DMS153 treated with DMSO at 0.1 percent for 48 hours (cell line): ENCODE data around the gene RPS16.
A peak's percentile ranks its signal among the peaks of the same experiment; 100 is the strongest.

ENCODE experiments used
- DNase-seq: peaks from one replicate; lab custom pipeline; 2025; ENCODE audit not compliant: unreplicated experiment; lab: John Stamatoyannopoulos, UW

Gene RPS16

DNA sequence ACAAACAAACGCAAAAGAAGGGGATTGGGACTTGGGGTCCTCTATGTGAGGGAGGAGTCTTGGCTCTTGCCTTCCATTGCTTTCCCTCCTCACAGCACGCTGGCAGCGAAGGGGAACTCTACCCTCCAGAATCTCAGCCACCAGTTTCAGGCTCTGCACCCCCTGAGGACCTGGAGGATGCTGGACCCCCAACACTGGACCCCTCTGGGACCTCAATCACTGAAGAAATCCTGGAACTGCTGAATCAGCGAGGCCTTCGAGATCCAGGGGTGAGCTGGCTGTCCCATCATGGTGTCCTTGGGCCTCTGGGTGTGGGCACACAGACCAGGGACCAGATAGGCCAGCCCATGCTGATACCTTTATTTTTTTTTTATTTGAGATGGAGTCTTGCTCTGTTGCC lies 13.7 kb downstream of the RPS16 start:
- no peak for DNase-seq

DNA sequence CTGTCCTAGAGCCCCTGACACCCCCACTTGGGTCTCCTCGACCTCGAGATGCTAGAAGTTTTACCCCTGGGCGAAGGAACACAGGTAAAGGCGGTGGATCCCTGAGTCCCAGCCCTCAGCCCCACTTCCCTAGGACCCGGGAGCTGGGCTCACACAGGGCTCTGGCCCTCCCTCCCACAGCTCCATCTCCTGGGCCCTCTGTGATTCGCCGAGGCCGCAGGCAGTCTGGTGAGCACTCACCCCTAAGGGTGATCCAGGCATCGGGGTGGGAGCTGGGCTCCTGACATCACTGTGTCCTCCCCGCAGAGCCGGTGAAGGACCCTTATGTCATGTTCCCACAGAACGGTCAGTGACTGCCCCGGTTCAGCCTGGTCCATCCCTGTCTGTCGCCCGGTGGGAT lies 15.0 kb downstream of the RPS16 start:
- DNase-seq, result no peak

DNA sequence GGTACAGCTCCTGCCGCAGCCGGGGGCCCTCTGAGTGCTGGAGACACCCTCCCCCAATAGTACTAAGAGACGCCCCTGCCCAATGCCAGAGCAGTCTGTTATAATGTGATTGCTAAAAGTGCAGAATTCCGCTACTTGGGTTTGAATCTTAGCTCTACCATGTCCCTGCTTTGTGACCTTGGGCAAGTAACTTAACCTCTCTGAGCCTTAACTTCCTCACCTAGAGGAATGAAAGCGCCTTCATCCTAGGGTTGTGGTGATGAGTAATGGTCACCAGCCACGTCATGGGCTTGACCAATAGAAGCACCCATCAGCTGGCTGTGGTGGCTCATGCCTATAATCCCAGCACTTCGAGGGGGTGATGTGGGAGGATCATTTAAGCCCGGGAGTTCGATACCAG lies 16.7 kb downstream of the RPS16 start:
- DNase-seq, result no peak

DNA sequence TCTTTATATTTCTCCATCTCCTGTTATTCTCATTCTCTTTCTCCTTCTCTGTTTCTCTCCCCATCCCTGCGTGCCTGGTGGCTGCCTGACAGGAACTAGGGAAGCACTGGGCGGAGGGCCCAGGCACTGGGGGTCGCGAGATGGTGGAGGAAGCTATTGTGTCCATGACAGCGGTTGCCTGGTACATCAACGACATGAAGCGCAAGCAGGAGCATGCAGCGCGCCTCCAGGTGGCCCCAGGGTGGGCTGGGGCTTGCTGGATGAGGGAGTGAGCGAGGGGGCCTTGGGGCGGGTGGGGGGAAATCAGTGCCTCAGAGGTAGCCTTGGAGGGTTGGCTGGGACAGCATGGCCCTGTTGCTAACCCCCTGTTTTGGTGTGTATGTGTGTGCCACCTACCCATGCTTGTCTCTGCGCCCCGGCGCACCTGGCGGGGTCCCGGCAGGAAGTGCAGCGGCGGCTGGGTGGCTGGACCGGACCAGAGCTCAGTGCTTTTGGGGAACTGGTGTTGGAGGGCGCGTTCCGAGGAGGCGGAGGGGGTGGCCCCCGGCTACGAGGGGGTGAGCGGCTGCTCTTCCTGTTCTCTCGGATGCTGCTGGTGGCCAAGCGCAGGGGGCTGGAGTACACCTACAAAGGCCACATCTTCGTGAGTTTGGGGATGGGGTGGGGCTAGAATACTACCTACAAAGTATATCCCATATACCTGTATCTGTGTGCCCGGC lies 18.1 kb downstream of the RPS16 start:
- DNase-seq, result no peak

DNA sequence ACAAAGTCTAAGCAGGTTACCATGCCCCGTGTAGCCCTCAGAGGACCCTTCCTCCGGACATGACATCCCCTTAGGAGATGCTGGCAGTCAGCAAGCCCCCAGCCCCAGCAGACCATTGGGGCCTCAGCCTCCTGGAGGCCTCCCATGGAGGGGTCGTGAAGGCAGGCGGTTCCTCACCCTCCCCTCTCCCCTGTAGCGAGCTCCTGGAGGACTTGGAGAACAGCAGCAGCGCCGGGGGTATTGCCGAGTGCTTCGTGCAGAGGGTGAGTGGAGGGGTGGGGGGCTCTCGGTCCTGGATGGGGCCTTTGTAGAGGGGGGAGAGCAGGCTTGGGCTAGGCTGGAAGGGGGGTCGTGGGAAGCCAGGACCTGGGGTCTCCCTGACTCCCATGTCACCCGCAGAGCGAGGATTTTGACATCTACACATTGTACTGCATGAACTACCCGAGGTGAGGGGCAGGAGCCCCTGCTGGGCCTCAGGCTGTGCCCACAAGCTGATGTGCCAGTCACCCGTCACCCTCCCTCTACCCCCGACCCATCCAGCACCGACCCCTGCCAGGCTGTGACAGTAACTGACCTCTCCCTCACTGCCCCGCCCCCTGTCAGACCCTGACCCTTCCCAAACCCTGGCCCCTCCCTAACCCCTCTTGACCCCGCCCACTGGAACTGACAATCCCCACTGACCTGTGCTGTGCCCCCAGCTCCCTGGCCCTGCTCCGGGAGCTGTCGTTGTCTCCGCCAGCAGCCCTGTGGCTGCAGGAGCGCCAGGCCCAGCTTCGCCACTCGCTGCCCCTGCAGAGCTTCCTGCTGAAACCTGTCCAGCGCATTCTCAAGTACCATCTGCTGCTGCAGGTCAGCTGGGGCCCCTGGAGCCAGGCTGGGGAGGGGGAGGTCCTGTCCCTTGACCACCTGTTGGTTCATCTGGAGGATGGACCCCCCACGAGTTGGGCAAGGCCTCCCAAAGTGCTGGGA lies 19.3 kb downstream of the RPS16 start:
- no peak for DNase-seq

DNA sequence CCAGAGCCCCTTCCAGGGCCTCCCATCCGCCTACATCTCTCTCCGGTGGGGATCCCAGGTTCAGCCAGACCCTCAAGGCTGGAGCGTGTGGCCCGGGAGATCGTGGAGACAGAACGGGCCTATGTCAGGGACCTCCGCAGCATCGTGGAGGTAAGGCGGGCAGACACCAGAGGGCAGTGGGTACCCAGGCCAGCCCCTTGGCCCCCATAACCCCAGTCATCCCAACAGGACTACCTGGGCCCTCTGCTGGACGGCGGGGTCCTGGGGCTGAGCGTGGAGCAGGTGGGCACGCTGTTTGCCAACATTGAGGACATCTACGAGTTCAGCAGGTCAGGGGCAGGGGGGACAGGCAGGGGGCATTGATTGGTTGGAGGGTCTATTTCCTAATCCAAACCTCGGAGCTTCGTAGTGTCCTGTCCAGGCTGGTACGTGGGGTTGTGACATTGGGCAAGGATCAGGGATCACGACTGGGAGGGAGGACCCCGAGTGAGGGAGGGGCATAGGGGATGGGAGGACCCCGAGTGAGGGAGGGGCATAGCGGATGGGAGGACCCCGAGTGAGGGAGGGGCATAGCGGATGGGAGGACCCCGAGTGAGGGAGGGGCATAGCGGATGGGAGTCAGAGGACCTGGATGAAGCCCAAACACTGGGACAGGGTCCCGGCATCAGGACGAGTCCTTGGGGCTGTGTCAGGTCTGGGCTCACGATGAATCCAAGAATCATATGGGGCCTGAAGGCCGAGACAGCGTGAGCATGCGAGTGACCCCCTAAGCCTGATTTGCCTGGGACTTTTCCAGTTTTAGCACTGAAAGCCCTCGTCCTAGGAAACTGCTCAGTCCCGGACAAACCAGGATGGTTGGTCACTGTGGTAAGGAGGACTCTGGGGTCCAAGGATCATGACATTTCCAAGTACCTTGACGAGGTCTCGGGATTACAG lies 20.4 kb downstream of the RPS16 start:
- no peak for DNase-seq

DNA sequence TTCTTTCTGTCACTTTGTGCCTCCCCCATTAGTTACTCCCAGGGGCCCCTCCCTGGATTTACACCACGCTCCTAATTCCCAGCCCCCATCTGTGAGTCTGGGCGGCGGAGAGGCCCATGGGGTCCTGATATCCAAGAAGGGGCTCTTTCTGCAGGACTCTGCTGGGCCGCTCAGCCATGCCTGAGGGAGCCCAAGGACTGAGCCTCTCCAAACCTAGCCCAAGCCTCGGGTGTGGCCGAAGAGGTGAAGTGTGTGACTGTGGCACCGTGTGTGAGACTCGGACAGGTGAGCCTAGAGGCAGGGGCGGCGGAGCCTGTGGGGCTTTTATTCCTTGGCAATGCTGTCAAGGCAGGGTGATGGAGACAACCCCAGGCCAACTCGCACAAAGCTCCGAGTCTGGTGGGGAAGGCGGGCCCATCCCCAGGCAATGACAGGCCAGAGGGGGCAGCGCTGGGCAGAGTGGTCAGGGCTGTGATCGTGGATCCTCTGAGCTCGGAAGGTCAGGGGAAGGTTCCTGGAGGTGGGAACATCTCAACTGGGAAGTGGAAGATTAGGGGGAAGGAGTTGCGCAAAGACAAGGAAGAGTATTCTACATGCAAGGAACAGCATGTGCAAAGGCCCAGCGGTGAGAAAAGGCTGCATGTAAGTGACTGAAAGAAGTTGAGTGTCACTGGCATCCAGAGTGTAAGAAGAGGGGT lies 21.7 kb downstream of the RPS16 start:
- DNase-seq, result no peak

DNA sequence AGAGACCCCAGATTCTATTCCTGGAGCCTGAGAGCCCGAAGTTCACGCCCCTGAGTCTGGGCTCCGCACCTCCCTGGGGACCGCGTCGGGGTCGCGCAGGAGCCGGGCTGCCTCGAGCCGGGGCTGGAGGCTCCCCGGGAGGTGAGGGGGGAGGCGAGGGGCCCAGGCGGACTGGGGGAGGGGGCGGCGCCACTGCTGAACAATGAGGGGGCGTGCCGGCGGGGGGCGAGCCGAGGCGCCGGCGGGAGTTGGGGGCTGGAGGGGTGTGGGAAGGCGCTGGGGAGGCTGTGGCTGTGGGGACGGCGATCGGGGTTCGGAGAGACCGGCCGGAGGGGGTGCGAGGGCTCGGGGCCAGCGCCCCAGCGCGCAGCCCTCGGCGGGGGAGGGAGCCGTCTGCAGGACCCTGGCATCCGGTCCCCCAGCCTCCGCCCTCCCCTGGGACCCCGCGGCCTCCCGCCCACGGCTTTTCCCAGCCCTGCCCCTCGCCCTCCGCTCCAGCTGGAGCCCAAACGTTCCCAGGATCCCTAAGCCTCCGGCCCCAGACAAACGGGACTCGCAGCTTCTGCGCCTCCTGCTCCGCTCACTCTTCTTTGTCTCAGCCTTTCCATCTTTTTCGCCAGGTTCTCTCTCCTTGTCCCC lies 22.4 kb downstream of the RPS16 start:
- peak; percentile 14 for DNase-seq

DNA sequence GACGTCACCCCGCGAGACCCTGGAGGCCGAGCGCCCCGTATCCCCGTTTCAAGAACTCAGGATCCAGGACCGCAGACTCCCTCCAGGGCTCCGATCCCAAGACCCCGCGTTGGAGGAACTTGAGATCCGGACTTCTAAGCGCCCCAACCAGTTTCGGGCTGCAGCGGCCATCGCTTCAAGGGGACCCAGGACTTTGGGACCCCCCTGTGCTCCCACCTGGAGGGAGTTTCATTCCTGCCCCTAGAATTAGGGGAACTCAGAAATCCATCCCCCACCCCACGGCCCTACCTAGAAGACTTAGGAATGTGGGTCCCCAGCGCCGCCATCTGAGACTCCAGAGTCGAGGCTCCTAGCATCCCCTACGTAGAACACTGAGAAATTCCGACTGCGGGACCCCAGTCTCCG lies 22.9 kb downstream of the RPS16 start:
- no peak for DNase-seq

DNA sequence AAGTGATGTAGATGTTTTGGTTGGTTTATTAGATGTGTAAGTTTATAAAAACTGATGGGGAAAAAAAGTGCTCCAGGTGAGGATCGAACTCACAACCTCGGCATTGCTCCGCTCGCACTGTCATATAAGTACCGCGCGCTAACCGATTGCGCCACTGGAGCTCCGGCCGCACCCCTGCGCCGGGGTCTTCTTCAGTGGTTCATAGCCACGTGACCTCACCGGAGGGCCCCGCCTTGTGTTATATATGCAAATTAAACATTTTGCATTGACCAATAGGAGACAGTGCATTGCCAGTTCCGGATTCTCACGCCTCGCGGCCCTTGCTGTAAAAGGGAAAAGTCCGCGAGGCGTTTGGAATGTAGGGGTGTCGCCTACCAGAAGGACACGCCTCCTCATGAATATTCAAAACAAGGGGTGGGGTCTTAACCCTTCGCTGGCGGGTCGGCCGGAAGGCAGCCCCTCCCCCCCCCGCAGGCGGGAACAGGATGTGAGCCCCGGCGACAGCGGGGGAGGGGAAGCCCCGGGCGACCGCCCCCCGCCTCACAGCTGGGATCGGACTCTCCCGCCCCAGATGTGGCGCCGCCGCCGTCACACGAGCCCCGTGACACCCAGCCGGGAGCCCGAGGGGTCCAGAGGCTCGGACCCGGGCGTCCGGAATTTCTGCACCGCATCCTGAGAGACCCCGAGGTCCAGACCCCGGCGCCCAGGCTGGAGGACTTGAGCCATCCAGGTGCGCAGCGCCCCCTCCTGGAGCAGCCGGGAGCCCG lies 23.5 kb downstream of the RPS16 start, which contains the start of gene PLEKHG2:
PLEKHG2 (plus strand) TSS at position 570 of the 767 bp plus-strand sequence. CDS start 1,418 bp downstream, outside the sequence.
- DNase-seq, result peak; percentile 96

DNA sequence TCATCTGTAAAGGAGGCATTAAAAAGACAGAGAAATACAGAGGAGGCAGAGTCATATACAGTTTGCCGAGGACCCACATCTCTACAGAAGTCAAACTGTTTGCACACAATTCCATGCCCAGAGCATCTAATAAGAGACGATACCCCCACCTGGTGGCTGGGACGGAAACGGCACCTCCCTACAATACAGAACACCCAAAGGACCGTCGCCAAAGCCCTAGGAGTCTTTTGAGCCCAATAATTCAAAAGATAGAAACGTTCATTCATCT lies 24.0 kb downstream of the RPS16 start:
- DNase-seq, result peak; percentile 93

DNA sequence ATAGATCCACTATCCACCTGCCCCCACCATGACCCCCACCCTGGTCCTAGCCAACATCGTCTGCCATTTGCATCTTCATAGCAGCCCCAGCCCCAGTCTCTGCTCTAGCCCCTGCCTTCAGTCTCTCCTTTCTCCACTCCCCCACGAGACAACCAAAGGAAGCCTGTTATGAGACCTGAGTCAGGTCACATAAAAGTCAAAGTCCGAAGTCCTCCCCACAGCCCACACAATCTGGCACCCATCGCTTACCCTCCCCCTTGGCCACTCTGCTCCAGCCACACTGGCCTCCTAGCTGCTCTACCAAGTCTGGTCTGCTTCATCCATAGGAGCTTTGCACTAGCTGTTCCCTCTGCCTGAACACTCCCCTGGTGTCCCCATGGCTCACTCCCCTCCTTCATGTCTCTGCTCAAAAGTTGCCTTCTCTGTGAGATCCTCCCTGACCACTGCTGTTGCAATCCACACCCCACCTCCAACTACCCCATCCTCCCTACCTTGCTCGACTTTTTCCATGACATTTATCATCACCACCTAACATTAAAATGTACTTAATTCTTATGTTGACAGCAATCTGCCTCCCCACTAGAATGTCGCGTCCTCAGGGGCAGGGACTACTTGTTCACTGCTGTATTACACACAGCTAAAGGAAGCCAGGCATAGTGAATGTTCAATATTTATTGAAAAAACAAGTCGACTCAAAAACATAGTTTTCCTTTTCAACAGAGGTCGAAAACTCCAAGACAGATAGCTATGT lies 24.5 kb downstream of the RPS16 start:
- no peak for DNase-seq

DNA sequence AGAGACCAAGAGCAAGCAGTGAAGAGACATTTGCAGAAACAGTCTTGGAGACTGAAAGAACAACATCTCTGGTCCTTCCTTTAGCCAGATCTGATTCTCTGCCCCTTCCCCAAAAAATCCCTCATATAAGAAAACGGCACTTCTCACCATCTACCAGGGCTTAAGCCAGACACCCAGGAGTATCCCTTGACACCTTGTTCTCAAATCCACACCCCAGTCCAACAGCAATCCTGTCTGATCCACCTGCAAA lies 25.0 kb downstream of the RPS16 start:
- DNase-seq, result no peak

DNA sequence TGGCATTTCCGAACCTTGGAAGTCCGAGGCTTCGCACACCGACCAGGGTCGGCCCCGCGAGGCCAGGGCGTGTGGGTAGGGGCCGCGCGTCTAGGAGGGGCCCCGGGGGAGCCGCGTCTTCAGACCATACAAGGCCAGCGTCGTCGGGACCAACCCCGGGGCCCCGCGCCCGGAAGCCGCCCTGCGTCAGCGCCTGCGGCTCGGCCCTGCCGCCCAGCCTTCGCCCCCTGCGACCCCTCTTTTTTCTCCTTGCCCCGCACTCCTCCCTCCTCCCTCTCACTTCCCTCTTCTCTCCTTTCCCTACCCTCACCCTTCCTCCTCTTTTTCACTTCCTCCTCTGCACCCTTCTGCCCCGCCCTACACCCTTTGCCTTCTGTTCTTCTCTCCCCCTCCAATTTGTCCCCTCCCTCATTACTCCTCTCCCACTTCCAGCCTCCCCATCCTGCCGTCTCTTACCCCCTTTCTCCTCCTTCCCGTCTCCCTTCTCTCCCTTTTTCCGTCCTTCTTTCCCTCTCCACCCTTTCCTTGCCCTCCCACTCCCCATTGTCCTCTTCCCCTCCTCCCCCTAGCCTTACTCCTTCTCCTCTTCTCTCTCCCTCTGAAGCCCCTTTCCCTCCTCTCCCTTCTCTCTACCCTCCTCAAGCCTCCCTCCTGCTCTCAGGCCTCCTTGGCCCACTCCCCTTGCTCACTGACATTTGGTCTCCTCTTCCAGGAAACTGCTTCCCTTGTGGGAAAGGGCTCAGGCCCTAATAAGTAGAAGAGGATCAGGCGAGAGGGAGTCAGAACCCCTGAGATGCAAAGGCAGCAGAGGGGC lies 25.5 kb downstream of the RPS16 start:
- no peak for DNase-seq

DNA sequence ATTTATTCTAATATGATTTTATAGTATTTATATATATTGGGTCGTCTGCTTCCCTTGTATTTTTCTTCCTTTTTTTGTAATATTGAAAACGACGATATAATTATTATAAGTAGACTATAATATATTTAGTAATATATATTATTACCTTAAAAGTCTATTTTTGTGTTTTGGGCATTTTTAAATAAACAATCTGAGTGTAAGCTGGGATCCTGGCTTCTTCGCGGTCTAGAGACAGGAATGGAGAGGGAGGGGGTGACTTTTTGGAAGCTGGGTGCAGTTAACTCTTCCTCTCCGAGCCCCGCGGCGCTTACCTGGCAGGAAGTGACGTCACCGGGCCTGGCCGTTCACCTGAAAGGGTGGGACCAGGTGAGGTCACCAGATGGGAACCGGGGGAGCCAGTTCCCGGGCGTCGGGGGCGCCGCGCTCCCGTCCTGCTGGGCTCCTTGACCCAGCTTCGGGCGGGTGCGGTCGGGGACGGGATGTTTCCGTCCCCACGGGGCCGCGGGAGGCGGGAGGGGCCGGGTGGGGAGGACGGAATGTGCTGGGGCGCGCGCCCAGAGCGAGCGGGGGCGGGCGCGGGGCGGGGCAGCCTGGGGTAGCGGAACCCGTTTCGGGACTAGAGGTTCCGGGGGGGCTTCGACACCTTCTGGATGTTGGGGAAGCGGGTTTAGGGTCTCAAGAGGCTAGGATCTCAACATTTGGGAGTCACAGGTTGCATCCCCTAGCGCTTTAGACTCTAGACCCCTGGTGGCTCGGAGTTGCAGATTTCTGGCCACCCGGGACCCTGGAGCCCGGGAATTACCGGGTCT lies 26.3 kb downstream of the RPS16 start:
- DNase-seq, result peak; percentile 83

DNA sequence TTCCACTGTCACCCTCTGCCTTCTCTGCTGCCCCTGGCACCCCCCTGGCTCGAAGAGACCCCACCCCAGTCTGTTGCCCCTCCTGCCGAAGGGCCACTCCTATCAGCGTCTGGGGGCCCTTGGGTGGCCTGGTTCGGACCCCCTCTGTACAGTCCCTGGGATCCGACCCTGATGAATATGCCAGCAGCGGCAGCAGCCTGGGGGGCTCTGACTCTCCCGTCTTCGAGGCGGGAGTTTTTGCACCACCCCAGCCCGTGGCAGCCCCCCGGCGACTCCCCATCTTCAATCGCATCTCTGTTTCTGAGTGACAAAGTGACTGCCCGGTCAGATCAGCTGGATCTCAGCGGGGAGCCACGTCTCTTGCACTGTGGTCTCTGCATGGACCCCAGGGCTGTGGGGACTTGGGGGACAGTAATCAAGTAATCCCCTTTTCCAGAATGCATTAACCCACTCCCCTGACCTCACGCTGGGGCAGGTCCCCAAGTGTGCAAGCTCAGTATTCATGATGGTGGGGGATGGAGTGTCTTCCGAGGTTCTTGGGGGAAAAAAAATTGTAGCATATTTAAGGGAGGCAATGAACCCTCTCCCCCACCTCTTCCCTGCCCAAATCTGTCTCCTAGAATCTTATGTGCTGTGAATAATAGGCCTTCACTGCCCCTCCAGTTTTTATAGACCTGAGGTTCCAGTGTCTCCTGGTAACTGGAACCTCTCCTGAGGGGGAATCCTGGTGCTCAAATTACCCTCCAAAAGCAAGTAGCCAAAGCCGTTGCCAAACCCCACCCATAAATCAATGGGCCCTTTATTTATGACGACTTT lies 27.1 kb downstream of the RPS16 start:
- DNase-seq, result peak; percentile 18
